Smooth muscle cell (in vitro differentiated cells): ENCODE measurements around the gene LITAF. TPM values are rescaled to one million over a fixed set of nuclear protein-coding genes. Genes with fewer than 3 reads are reported as not detected.
A peak's percentile ranks its signal among the peaks of the same experiment; 100 is the strongest.

Experiments used
- DNase-seq: peaks from one replicate; lab custom pipeline; 2025; ENCODE audit not compliant: unreplicated experiment; lab: John Stamatoyannopoulos, UW
- H2AFZ ChIP-seq: fragments of 200-600 bp; sonication (generic); 2 replicates; pipeline ENCODE4 v1.6.0; 2016; ENCODE audit warnings: antibody characterized with exemption, low read depth, mild to moderate bottlenecking
- H3F3A ChIP-seq: fragments of 200-600 bp; sonication (generic); 2 replicates; pipeline ENCODE4 v1.6.0; 2017; ENCODE audit warnings: antibody characterized with exemption, low read depth
- H3K27ac ChIP-seq: fragments of 200-600 bp; sonication (generic); 2 replicates; pipeline ENCODE4 v1.5.1; 2016; ENCODE audit warnings: low read depth, mild to moderate bottlenecking
- H3K27me3 ChIP-seq: fragments of 200-600 bp; sonication (generic); 2 replicates; pipeline ENCODE4 v1.6.1; 2016; ENCODE audit warnings: low read depth, mild to moderate bottlenecking
- H3K36me3 ChIP-seq: fragments of 200-600 bp; sonication (generic); 2 replicates; pipeline ENCODE4 v1.5.1; 2016; ENCODE audit warnings: low read depth
- H3K4me1 ChIP-seq: fragments of 200-600 bp; sonication (generic); 2 replicates; pipeline ENCODE4 v1.5.1; 2016; ENCODE audit warnings: low read depth
- H3K4me2 ChIP-seq: fragments of 200-600 bp; sonication (generic); 2 replicates; pipeline ENCODE4 v1.6.0; 2016; ENCODE audit warnings: mild to moderate bottlenecking
- H3K4me3 ChIP-seq: fragments of 200-600 bp; sonication (generic); 2 replicates; pipeline ENCODE4 v1.5.1; 2016; ENCODE audit warnings: mild to moderate bottlenecking
- H3K79me2 ChIP-seq: fragments of 200-600 bp; sonication (generic); 2 replicates; pipeline ENCODE4 v1.6.0; 2016; ENCODE audit warnings: low read depth, mild to moderate bottlenecking
- H3K9ac ChIP-seq: fragments of 200-600 bp; sonication (generic); 2 replicates; pipeline ENCODE4 v1.6.0; 2016; ENCODE audit warnings: low read depth
- H3K9me3 ChIP-seq: fragments of 200-600 bp; sonication (generic); replicated peaks from 2 replicates; pipeline ENCODE4 v1.5.1; 2016; ENCODE audit warnings: low read depth
- H4K20me1 ChIP-seq: fragments of 200-600 bp; sonication (generic); 2 replicates; pipeline ENCODE4 v1.6.0; 2016; ENCODE audit warnings: low read depth
- WGBS: methylation state at CpG from one replicate; pipeline ENCODE4 v1.1.7; 2016; ENCODE audit warnings: low lambda C conversion rate; 5-methylcytosine and 5-hydroxymethylcytosine counted together
- polyA plus RNA-seq: library from polyadenylated mRNA; unstranded; fragments of >200 nt; fragmentation: Nextera tagmentation; extraction: Ambion mirVana; gene quantifications from 2 replicates; pipeline ENCODE4 v1.2.1, GENCODE V29; 2016
- total RNA-seq: library from RNA; depleted of rRNA; stranded (reverse); fragments of >200 nt; gene quantifications from 2 replicates; pipeline ENCODE4 v1.2.3, GENCODE V29; 2014
- TF ChIP-seq, protein P1 (sequence below): fragments of 200-600 bp; sonication (generic); IDR thresholded peaks from 2 replicates; pipeline ENCODE4 v1.5.1; 2017; ENCODE audit warnings: borderline replicate concordance, mild to moderate bottlenecking, antibody characterized with exemption; ENCODE audit not compliant: insufficient read depth, poor library complexity, severe bottlenecking

The LITAF gene
- total and polyA plus RNA-seq, 2 experiments from 2014 or later, result 40.4 to 72.6 TPM

DNA sequence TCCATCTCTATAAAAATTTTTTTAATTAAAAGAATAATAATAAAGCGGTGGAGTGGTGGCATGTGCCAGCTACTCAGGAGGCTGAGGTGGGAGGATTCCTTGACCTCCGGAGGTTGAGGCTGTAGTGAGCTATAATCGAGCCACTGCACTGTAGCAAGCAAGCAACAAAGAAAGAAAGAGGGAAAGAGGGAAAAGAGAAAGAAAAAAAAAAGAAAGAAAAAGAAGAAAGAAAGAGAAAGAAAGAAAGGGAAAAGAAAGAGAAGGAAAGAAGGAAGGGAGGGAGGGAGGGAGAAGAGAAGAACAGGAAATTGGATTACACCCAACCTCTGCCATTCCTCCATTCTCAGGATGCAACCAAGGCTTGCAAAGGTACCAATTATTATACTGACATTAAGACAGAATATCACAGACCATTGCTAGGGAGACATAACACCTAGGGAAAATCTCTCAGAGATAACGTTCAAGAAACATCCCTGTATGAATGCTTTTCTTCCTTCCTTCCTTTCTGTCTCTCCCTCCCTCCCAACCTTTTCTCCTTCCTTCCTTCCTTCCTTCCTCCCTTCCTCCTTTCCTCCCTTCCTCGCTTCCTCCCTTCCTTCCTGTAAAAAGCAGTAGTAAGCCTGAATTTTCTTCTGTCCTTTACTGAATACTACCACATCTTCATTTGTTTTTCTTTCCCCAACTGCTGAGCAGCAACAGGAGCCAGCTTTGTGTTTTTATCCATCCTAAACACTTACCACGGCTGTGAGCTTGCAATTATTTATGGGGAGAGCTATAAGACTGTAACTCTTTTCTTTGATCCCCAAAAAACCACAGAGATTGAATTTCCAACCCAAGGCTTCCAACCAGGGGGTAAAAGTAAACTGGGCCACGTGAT lies 1.8 kb upstream of the LITAF start:
- DNase-seq, result no peak
- H3K4me1 ChIP-seq, result peaks cover 19% of the 10 kb centered on the region
- no peak overlapping the region for H3K4me3 ChIP-seq
- H3F3A ChIP-seq, result peaks cover 25% of the 10 kb centered on the region
- H3K4me2 ChIP-seq, result no peak overlapping the region
- no peaks in the 10 kb centered on the region for H3K27me3 ChIP-seq
- no peaks in the 10 kb centered on the region for H3K9me3 ChIP-seq
- H3K36me3 ChIP-seq, result no peaks in the 10 kb centered on the region
- no peak overlapping the region for H3K27ac ChIP-seq
- TF ChIP-seq, protein P1, sequence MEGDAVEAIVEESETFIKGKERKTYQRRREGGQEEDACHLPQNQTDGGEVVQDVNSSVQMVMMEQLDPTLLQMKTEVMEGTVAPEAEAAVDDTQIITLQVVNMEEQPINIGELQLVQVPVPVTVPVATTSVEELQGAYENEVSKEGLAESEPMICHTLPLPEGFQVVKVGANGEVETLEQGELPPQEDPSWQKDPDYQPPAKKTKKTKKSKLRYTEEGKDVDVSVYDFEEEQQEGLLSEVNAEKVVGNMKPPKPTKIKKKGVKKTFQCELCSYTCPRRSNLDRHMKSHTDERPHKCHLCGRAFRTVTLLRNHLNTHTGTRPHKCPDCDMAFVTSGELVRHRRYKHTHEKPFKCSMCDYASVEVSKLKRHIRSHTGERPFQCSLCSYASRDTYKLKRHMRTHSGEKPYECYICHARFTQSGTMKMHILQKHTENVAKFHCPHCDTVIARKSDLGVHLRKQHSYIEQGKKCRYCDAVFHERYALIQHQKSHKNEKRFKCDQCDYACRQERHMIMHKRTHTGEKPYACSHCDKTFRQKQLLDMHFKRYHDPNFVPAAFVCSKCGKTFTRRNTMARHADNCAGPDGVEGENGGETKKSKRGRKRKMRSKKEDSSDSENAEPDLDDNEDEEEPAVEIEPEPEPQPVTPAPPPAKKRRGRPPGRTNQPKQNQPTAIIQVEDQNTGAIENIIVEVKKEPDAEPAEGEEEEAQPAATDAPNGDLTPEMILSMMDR, result no peak
- H4K20me1 ChIP-seq, result peaks cover 14% of the 10 kb centered on the region
- no peak overlapping the region for H2AFZ ChIP-seq
- WGBS, result 86% methylated on average over 7 of the region's 7 CpGs
- H3K9ac ChIP-seq, result no peak overlapping the region
- peaks cover 9% of the 10 kb centered on the region for H3K79me2 ChIP-seq

DNA sequence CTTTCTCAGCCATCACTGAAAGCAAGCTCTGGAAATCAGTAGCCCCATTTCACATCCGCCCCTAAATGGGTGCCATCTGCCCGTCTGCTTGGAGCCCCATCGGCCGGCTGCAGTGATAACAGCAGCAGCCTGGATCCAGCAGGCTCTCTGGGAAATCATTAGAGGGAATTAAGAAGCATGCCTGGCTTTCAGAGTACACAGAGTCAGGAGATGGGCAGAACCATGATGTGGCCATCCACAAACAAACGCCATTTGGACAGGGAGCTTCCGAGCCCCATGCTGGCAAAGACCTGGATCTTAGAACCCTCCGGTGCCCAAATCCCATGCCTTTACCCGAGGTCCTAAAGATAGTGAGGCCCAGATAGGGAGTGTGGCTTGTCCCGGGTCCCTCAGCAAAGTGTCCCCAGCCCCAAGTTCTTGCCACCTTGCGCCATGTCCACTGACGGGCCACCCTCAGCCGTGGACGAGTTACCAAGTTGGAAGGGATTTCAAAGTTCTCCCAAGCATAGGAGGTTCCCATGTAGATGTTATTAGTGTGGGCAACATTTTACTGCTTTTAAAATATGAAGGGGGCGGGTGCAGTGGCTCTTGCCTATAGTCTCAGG lies 1.0 kb upstream of the LITAF start:
- Histone ChIP-seq H2AFZ (peak overlapping the region; percentile 84), H3F3A (peaks cover 25% of the 10 kb centered on the region), H3K27ac (peak overlapping the region; percentile 42), H3K4me3 (peak overlapping the region; percentile 67), H3K9ac (no peak overlapping the region), H4K20me1 (peaks cover 22% of the 10 kb centered on the region), H3K9me3 (no peaks in the 10 kb centered on the region), H3K79me2 (peaks cover 11% of the 10 kb centered on the region), H3K4me1 (peaks cover 23% of the 10 kb centered on the region), H3K36me3 (no peaks in the 10 kb centered on the region), H3K27me3 (no peaks in the 10 kb centered on the region), H3K4me2 (peak overlapping the region; percentile 97)
- TF ChIP-seq, protein P1, result no peak
- 65% methylated on average over 14 of the region's 14 CpGs for WGBS
- no peak for DNase-seq

DNA sequence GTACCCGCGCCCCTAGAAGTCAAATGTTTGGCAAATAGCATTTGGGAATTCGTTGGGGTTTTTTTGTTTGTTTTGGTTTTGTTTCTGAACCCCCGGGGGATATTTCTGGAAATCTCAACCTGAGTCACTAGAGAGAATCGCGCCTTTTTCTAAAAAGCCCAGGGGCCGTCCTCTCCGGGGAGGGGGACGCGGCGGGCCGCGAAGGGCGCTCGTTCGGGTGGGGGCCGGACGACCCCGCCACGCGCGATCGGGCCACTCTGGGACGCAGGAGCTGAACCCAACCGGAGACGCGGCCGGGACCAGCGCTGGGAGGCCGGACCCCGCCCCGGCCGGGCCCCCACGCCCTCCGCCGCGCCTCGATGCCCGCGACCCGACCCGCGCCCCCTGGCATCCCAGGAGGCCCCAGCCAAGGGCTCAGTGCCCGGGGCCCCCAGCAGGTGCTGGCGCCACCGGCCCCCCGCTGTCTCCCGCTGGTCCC lies 302 bp downstream of the LITAF start:
- peak overlapping the region; percentile 78 for H3K9ac ChIP-seq
- H3K4me3 ChIP-seq, result peak overlapping the region; percentile 67
- 1% methylated on average over 16 of the region's 48 CpGs for WGBS
- peaks cover 35% of the 10 kb centered on the region for H3K4me1 ChIP-seq
- peak overlapping the region; percentile 42 for H2AFZ ChIP-seq
- peaks cover 36% of the 10 kb centered on the region for H4K20me1 ChIP-seq
- no peak for DNase-seq
- H3K36me3 ChIP-seq, result no peaks in the 10 kb centered on the region
- no peaks in the 10 kb centered on the region for H3K27me3 ChIP-seq
- no peaks in the 10 kb centered on the region for H3K9me3 ChIP-seq
- peak overlapping the region; percentile 55 for H3K27ac ChIP-seq
- H3F3A ChIP-seq, result peaks cover 25% of the 10 kb centered on the region
- peaks cover 24% of the 10 kb centered on the region for H3K79me2 ChIP-seq
- TF ChIP-seq, protein P1, result no peak
- H3K4me2 ChIP-seq, result peak overlapping the region; percentile 97
